ENCODE results near the gene AKAP6.
"Not testable (repeated sequence)": the region's sequence is repeated elsewhere in the genome, so short reads cannot be mapped to it uniquely, and the experiment has no call there.

The AKAP6 gene

GRCh38 chr14:32460267-32460666 is 131.2 kb downstream of the AKAP6 start:
- no peak for TF ChIP-seq PAX5 (IDR thresholded peaks at IDR 0.05; ENCODE audit: insufficient read depth, low read length, severe bottlenecking)
- no peak for TF ChIP-seq POLR2A (IDR thresholded peaks at IDR 0.05; ENCODE audit: low read depth, low read length)
- TF ChIP-seq POU2F2 (IDR thresholded peaks at IDR 0.05; ENCODE audit: low read depth, low read length) = no peak
- no peak for DNase-seq (ENCODE audit: insufficient read length, low spot score)
- FAIRE-seq = no peak

- not testable (repeated sequence) for DNase-seq (ENCODE audit: insufficient read length, low spot score); FAIRE-seq
These were observed 133.5 kb downstream of the AKAP6 start for GRCh38 chr14:32462553-32462952.

- no peak for DNase-seq (ENCODE audit: insufficient read length, low spot score)
- TF ChIP-seq POLR2A (IDR thresholded peaks at IDR 0.05; ENCODE audit: low read depth, low read length) (no peak), PAX5 (IDR thresholded peaks at IDR 0.05; ENCODE audit: insufficient read depth, low read length, severe bottlenecking) (no peak), POLR2AphosphoS5 (IDR thresholded peaks at IDR 0.05; ENCODE audit: low read depth, low read length) (no peak), TAF1 (IDR thresholded peaks at IDR 0.05; ENCODE audit: low read depth, low read length) (no peak), POU2F2 (IDR thresholded peaks at IDR 0.05; ENCODE audit: low read depth, low read length) (no peak), SPI1 (IDR thresholded peaks at IDR 0.05; ENCODE audit: low read depth, low read length) (no peak)
- FAIRE-seq = no peak
These were observed 139.9 kb downstream of the AKAP6 start for GRCh38 chr14:32468955-32469354.

GRCh38 chr14:32469388-32470160 is 140.5 kb downstream of the AKAP6 start:
- TF ChIP-seq POU2F2 (IDR thresholded peaks at IDR 0.05; ENCODE audit: low read depth, low read length) = no peak
- TF ChIP-seq POLR2AphosphoS5 (IDR thresholded peaks at IDR 0.05; ENCODE audit: low read depth, low read length) = no peak
- FAIRE-seq = no peak
- no peak for DNase-seq (ENCODE audit: insufficient read length, low spot score)

GRCh38 chr14:32470161-32470715 is 141.1 kb downstream of the AKAP6 start:
- TF ChIP-seq PAX5 (IDR thresholded peaks at IDR 0.05; ENCODE audit: insufficient read depth, low read length, severe bottlenecking) (no peak), SPI1 (IDR thresholded peaks at IDR 0.05; ENCODE audit: low read depth, low read length) (no peak), POU2F2 (IDR thresholded peaks at IDR 0.05; ENCODE audit: low read depth, low read length) (no peak), POLR2A (IDR thresholded peaks at IDR 0.05; ENCODE audit: low read depth, low read length) (no peak), TAF1 (IDR thresholded peaks at IDR 0.05; ENCODE audit: low read depth, low read length) (no peak), POLR2AphosphoS5 (IDR thresholded peaks at IDR 0.05; ENCODE audit: low read depth, low read length) (no peak)
- FAIRE-seq (no peak), DNase-seq (ENCODE audit: insufficient read length, low spot score) (no peak)

GRCh38 chr14:32471181-32471580 is 142.1 kb downstream of the AKAP6 start:
- TF ChIP-seq TAF1 (IDR thresholded peaks at IDR 0.05; ENCODE audit: low read depth, low read length) (no peak), SPI1 (IDR thresholded peaks at IDR 0.05; ENCODE audit: low read depth, low read length) (no peak), POLR2A (IDR thresholded peaks at IDR 0.05; ENCODE audit: low read depth, low read length) (no peak), PAX5 (IDR thresholded peaks at IDR 0.05; ENCODE audit: insufficient read depth, low read length, severe bottlenecking) (no peak), POLR2AphosphoS5 (IDR thresholded peaks at IDR 0.05; ENCODE audit: low read depth, low read length) (no peak)
- no peak for DNase-seq (ENCODE audit: insufficient read length, low spot score)
- FAIRE-seq = no peak

- DNase-seq (ENCODE audit: insufficient read length, low spot score) (no peak), FAIRE-seq (no peak)
- no peak for TF ChIP-seq SPI1 (IDR thresholded peaks at IDR 0.05; ENCODE audit: low read depth, low read length)
- no peak for TF ChIP-seq TAF1 (IDR thresholded peaks at IDR 0.05; ENCODE audit: low read depth, low read length)
- TF ChIP-seq POU2F2 (IDR thresholded peaks at IDR 0.05; ENCODE audit: low read depth, low read length) = no peak
- TF ChIP-seq POLR2A (IDR thresholded peaks at IDR 0.05; ENCODE audit: low read depth, low read length) = no peak
- no peak for TF ChIP-seq POLR2AphosphoS5 (IDR thresholded peaks at IDR 0.05; ENCODE audit: low read depth, low read length)
- no peak for TF ChIP-seq PAX5 (IDR thresholded peaks at IDR 0.05; ENCODE audit: insufficient read depth, low read length, severe bottlenecking)
These were observed 143.0 kb downstream of the AKAP6 start for GRCh38 chr14:32472076-32472475.

- TF ChIP-seq POU2F2 (IDR thresholded peaks at IDR 0.05; ENCODE audit: low read depth, low read length) (no peak), SPI1 (IDR thresholded peaks at IDR 0.05; ENCODE audit: low read depth, low read length) (no peak), POLR2AphosphoS5 (IDR thresholded peaks at IDR 0.05; ENCODE audit: low read depth, low read length) (no peak), TAF1 (IDR thresholded peaks at IDR 0.05; ENCODE audit: low read depth, low read length) (no peak), PAX5 (IDR thresholded peaks at IDR 0.05; ENCODE audit: insufficient read depth, low read length, severe bottlenecking) (no peak), POLR2A (IDR thresholded peaks at IDR 0.05; ENCODE audit: low read depth, low read length) (no peak)
- FAIRE-seq (no peak), DNase-seq (ENCODE audit: insufficient read length, low spot score) (no peak)
These were observed 143.7 kb downstream of the AKAP6 start for GRCh38 chr14:32472512-32473463.

- no peak for DNase-seq (ENCODE audit: insufficient read length, low spot score)
- TF ChIP-seq SPI1 (IDR thresholded peaks at IDR 0.05; ENCODE audit: low read depth, low read length) = no peak
- TF ChIP-seq POLR2AphosphoS5 (IDR thresholded peaks at IDR 0.05; ENCODE audit: low read depth, low read length) = no peak
- no peak for TF ChIP-seq PAX5 (IDR thresholded peaks at IDR 0.05; ENCODE audit: insufficient read depth, low read length, severe bottlenecking)
- no peak for TF ChIP-seq TAF1 (IDR thresholded peaks at IDR 0.05; ENCODE audit: low read depth, low read length)
- no peak for TF ChIP-seq POLR2A (IDR thresholded peaks at IDR 0.05; ENCODE audit: low read depth, low read length)
- no peak for TF ChIP-seq POU2F2 (IDR thresholded peaks at IDR 0.05; ENCODE audit: low read depth, low read length)
- FAIRE-seq = no peak
These were observed 144.4 kb downstream of the AKAP6 start for GRCh38 chr14:32473464-32473855.

All from GM12891 (cell line).